HepG2 (cell line): ENCODE results near the gene CCSER1. TPM values are rescaled to one million over a fixed set of nuclear protein-coding genes. Genes with fewer than 3 reads are reported as not detected.

Source experiments
- ATAC-seq: fragments of 200-7000 bp; cut with Tn5 transposase; 3 replicates; pipeline ENCODE4 v1.9.1; 2020; ENCODE audit warnings: mild to moderate bottlenecking, moderate library complexity
- BruUV-seq: library from RNA; stranded (reverse); fragments of 400-500 nt; replicated peaks from 2 replicates; lab custom pipeline; 2021; lab: Mats Ljungman, UMichigan
- CTCF ChIA-PET: fragments of 300-600 bp; formaldehyde crosslinking; extraction: SDS; loops from one replicate; lab custom pipeline; 2021; ENCODE audit warnings: low total read pairs, inconsistent platforms, low intra/inter-chr PET ratio; lab: Yijun Ruan, JAX
- POLR2A ChIA-PET: fragments of 350-600 bp; sonication (Branson Sonifier 250); formaldehyde crosslinking; loops from one replicate; lab custom pipeline; 2020; ENCODE audit warnings: antibody characterized with exemption, inconsistent platforms; lab: Yijun Ruan, JAX
- DNase-seq: peaks from one replicate; pipeline ENCODE4 v3.0.0-alpha.2; 2015; ENCODE audit warnings: low spot score
- FAIRE-seq: peaks from 3 replicates; lab custom pipeline; 2011; peaks lifted over from hg19 to GRCh38; lab: Jason Lieb, UNC
- H2AFZ ChIP-seq: one replicate; pipeline ENCODE4 v1.6.1; 2011; ENCODE audit warnings: low read length, inconsistent platforms
- H3K27ac ChIP-seq: fragments of 300-600 bp; 3 replicates; pipeline ENCODE4 v1.8.0; 2011; ENCODE audit warnings: mixed run types, mild to moderate bottlenecking, mixed read lengths, low read length, inconsistent platforms; ENCODE audit not compliant: insufficient read depth; ENCODE audit errors: extremely low read length
- H3K27me3 ChIP-seq, 2 experiments: fragments of 200-600 bp in 1 of 2; 2 replicates in 1 of 2; 3 replicates in 1 of 2; pipeline versions ENCODE4 v1.6.0 to v1.8.0; 2011; ENCODE audit warnings: low read length in 2 of 2, mild to moderate bottlenecking in 2 of 2, moderate library complexity in 2 of 2, inconsistent platforms in 1 of 2; ENCODE audit not compliant: insufficient read depth in 2 of 2, control insufficient read depth in 1 of 2
- H3K36me3 ChIP-seq, 2 experiments: fragments of 200-600 bp in 1 of 2; replicated peaks in 1 of 2; 2 replicates in 1 of 2; 3 replicates in 1 of 2; pipeline versions ENCODE4 v1.5.1 to v1.8.0; 2011; ENCODE audit warnings: low read length in 2 of 2, inconsistent platforms in 1 of 2; ENCODE audit not compliant: insufficient read depth in 2 of 2, control insufficient read depth in 1 of 2
- H3K4me1 ChIP-seq: 2 replicates; pipeline ENCODE4 v1.5.1; 2012; ENCODE audit warnings: low read length, inconsistent platforms; ENCODE audit not compliant: insufficient read depth
- H3K4me2 ChIP-seq: 2 replicates; pipeline ENCODE4 v1.6.0; 2011; ENCODE audit warnings: low read depth, low read length, inconsistent platforms
- H3K4me3 ChIP-seq, 3 experiments: fragments of 200-600 bp in 1 of 3; sonication (generic), shearing (Covaris generic) in 1 of 3; replicated peaks in 1 of 3; 2 replicates each; pipeline ENCODE4 v1.5.1; 2011 to 2016; ENCODE audit warnings: low read length in 3 of 3, inconsistent platforms in 2 of 3, low read depth in 2 of 3, mild to moderate bottlenecking in 2 of 3, control low read depth in 1 of 3, mixed read lengths in 1 of 3; ENCODE audit not compliant: insufficient read depth in 1 of 3
- H3K79me2 ChIP-seq: one replicate; pipeline ENCODE4 v1.6.1; 2011; ENCODE audit warnings: low read length, inconsistent platforms; ENCODE audit not compliant: insufficient read depth
- H3K9ac ChIP-seq: 2 replicates; pipeline ENCODE4 v1.6.0; 2011; ENCODE audit warnings: mild to moderate bottlenecking, low read depth, low read length, inconsistent platforms; ENCODE audit not compliant: insufficient read depth
- H3K9me3 ChIP-seq: 2 replicates; pipeline ENCODE4 v1.5.1; 2012; ENCODE audit warnings: mild to moderate bottlenecking, low read length
- H4K20me1 ChIP-seq: 2 replicates; pipeline ENCODE4 v1.6.0; 2011; ENCODE audit warnings: inconsistent platforms, mild to moderate bottlenecking, low read length, moderate library complexity; ENCODE audit not compliant: insufficient read depth
- EP300 ChIP-seq, 3 experiments: sonication (generic) in 1 of 3; formaldehyde crosslinking in 1 of 3; IDR thresholded peaks; 2 replicates each; pipeline versions ENCODE4 v1.5.1 to v1.6.1; 2011 to 2020; ENCODE audit warnings: low read depth in 2 of 3, low read length in 2 of 3, borderline replicate concordance in 1 of 3, improper control_type of control experiment in 1 of 3, mild to moderate bottlenecking in 1 of 3, missing genetic modification reagents in 1 of 3, moderate library complexity in 1 of 3
- GRHL1 ChIP-seq: sonication (generic); formaldehyde crosslinking; conservative IDR thresholded peaks from 2 replicates; pipeline ENCODE4 v1.8.0; 2022; ENCODE audit warnings: missing genetic modification reagents
- HOXA3 ChIP-seq: sonication (generic); formaldehyde crosslinking; IDR thresholded peaks from 2 replicates; pipeline ENCODE4 v1.5.0; 2020; ENCODE audit warnings: missing genetic modification reagents
- ZNF547 ChIP-seq: sonication (generic); formaldehyde crosslinking; IDR thresholded peaks from 2 replicates; pipeline ENCODE4 v1.5.1; 2020; ENCODE audit warnings: mild to moderate bottlenecking, missing genetic modification reagents
- WGBS: methylation state at CpG from one replicate; pipeline ENCODE4 v1.1.6; 2017; ENCODE audit warnings: low lambda C conversion rate; 5-methylcytosine and 5-hydroxymethylcytosine counted together
- in situ Hi-C: cut with HindIII; loops from 2 replicates; pipeline ENCODE4 v1.10.0; 2017; ENCODE audit warnings: low pct_unique_long_range_greater_than_20kb; ENCODE audit not compliant: extremely low pct_ligation_motif_present
- intact Hi-C: fragments of 100-400 bp; cut with micrococcal nuclease; formaldehyde crosslinking; loops from one replicate; pipeline ENCODE4 v1.10.0; 2022; ENCODE audit not compliant: unreplicated experiment
- polyA plus RNA-seq, 8 experiments: library from polyadenylated mRNA; depleted of rRNA in 3 of 8; stranded (reverse) in 7 of 8; unstranded in 1 of 8; fragments of >200 nt; fragmentation: Illumina TruSeq in 4 of 8; extraction: Trizol in 4 of 8; gene quantifications; 2 replicates each; pipeline versions ENCODE4 v1.2.1 to v1.2.3, GENCODE V29; 2011 to 2016; ENCODE audit warnings: low read depth in 4 of 8, missing spikeins in 1 of 8, mixed read lengths in 1 of 8; ENCODE audit not compliant: insufficient read depth in 1 of 8
- total RNA-seq, 5 experiments: library from RNA; depleted of rRNA; stranded (reverse); fragments of >200 nt; fragmentation: Illumina TruSeq; extraction: Trizol; gene quantifications; 2 replicates each; pipeline ENCODE4 v1.2.3, GENCODE V29; 2016; ENCODE audit warnings: low read depth in 1 of 5
- TF ChIP-seq, protein P1 (sequence below): IDR thresholded peaks from 2 replicates; pipeline ENCODE4 v1.6.1; 2016
- TF ChIP-seq, protein P2 (sequence below): sonication (generic); formaldehyde crosslinking; IDR thresholded peaks from 2 replicates; pipeline ENCODE4 v1.5.0; 2020; ENCODE audit warnings: mild to moderate bottlenecking, missing genetic modification reagents
- TF ChIP-seq, protein P3 (sequence below): sonication (generic); formaldehyde crosslinking; IDR thresholded peaks from 2 replicates; pipeline ENCODE4 v1.5.0; 2020; ENCODE audit warnings: missing genetic modification reagents

CCSER1 gene
- total and polyA plus RNA-seq, 2 of the 13 experiments (the other 11 are each of a cell fraction or from before 2014, with no cell fraction given) = not detected

DNA sequence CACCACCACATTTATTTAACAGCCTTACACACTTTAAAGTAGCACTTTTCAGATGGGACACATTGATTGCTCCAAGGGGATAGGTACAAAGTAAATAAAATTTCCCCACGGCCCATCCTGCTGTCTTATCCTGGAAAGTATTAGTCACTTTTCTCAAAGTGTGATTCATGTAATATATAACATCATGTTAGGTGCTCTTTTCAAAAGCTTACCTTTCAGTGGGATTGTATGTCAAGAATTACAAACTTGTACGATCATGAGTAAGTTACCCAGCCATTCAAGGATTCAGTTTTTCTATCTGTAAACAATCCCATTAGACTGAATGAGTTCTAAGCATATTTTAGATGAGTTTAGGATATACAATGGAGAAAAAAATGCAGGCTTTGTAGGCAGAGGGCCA, 1300.0 kb downstream of the CCSER1 start:
- H3K27me3 ChIP-seq = no peaks in the 10 kb centered on the region
- no peaks in the 10 kb centered on the region for H3K79me2 ChIP-seq
- H3K9me3 ChIP-seq = no peaks in the 10 kb centered on the region
- ATAC-seq = no peak
- H3K27ac ChIP-seq = no peak overlapping the region
- intact Hi-C loops = no loop called here
- H3K4me2 ChIP-seq = no peak overlapping the region
- TF ChIP-seq, protein P1, sequence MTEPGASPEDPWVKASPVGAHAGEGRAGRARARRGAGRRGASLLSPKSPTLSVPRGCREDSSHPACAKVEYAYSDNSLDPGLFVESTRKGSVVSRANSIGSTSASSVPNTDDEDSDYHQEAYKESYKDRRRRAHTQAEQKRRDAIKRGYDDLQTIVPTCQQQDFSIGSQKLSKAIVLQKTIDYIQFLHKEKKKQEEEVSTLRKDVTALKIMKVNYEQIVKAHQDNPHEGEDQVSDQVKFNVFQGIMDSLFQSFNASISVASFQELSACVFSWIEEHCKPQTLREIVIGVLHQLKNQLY = no peak
- H3K36me3 ChIP-seq = no peaks in the 10 kb centered on the region
- no peak for DNase-seq
- no peaks in the 10 kb centered on the region for H4K20me1 ChIP-seq
- POLR2A ChIA-PET = no interaction called here
- H2AFZ ChIP-seq = no peak overlapping the region
- CTCF ChIA-PET = no interaction called here
- H3K9ac ChIP-seq = no peak overlapping the region
- in situ Hi-C loops = no loop called here
- no TSS peak for BruUV-seq
- WGBS = 0% methylated on average over 2 of the region's 2 CpGs
- FAIRE-seq = no peak
- H3K4me1 ChIP-seq = no peaks in the 10 kb centered on the region
- no peak overlapping the region for H3K4me3 ChIP-seq

GRCh38 chr4:91434631-91435030, 1307.4 kb downstream of the CCSER1 start:
- no TSS peak for BruUV-seq
- TF ChIP-seq, protein P2, sequence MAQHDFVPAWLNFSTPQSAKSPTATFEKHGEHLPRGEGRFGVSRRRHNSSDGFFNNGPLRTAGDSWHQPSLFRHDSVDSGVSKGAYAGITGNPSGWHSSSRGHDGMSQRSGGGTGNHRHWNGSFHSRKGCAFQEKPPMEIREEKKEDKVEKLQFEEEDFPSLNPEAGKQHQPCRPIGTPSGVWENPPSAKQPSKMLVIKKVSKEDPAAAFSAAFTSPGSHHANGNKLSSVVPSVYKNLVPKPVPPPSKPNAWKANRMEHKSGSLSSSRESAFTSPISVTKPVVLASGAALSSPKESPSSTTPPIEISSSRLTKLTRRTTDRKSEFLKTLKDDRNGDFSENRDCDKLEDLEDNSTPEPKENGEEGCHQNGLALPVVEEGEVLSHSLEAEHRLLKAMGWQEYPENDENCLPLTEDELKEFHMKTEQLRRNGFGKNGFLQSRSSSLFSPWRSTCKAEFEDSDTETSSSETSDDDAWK (CRISPR knock-in tag) = no peak
- no peak for TF ChIP-seq HOXA3 (CRISPR knock-in tag)
- TF ChIP-seq, protein P3, sequence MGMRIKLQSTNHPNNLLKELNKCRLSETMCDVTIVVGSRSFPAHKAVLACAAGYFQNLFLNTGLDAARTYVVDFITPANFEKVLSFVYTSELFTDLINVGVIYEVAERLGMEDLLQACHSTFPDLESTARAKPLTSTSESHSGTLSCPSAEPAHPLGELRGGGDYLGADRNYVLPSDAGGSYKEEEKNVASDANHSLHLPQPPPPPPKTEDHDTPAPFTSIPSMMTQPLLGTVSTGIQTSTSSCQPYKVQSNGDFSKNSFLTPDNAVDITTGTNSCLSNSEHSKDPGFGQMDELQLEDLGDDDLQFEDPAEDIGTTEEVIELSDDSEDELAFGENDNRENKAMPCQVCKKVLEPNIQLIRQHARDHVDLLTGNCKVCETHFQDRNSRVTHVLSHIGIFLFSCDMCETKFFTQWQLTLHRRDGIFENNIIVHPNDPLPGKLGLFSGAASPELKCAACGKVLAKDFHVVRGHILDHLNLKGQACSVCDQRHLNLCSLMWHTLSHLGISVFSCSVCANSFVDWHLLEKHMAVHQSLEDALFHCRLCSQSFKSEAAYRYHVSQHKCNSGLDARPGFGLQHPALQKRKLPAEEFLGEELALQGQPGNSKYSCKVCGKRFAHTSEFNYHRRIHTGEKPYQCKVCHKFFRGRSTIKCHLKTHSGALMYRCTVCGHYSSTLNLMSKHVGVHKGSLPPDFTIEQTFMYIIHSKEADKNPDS = no peak
- no peak for TF ChIP-seq EP300 (IDR thresholded peaks at IDR 0.05; ENCODE audit: low read depth in 2 of 2, low read length in 2 of 2)
- no peak for TF ChIP-seq EP300 (CRISPR knock-in tag; IDR thresholded peaks at IDR 0.05; ENCODE audit: borderline replicate concordance)
- TF ChIP-seq GRHL1 (CRISPR knock-in tag) = no peak
- TF ChIP-seq ZNF547 = no peak
- Histone ChIP-seq H3K9ac (no peak overlapping the region), H3K79me2 (no peaks in the 10 kb centered on the region), H3K27ac (no peak overlapping the region), H2AFZ (no peak overlapping the region), H3K4me2 (no peak overlapping the region), H3K4me1 (no peaks in the 10 kb centered on the region), H3K9me3 (no peaks in the 10 kb centered on the region), H4K20me1 (no peaks in the 10 kb centered on the region), H3K27me3 (no peaks in the 10 kb centered on the region), H3K36me3 (no peaks in the 10 kb centered on the region), H3K4me3 (no peak overlapping the region)
- POLR2A ChIA-PET = no interaction called here
- intact Hi-C loops = no loop called here
- no peak for ATAC-seq
- WGBS = 0% methylated on average over 1 of the region's 1 CpG
- no peak for DNase-seq
- in situ Hi-C loops = no loop called here
- FAIRE-seq = no peak
- CTCF ChIA-PET = no interaction called here
